H1 (cell line): ENCODE results near the gene RAD51D. TPM values are rescaled to one million over a fixed set of nuclear protein-coding genes. Genes with fewer than 3 reads are reported as not detected.

Experiments
- CTCF ChIA-PET: fragments of 300-600 bp; sonication (Branson Sonifier 250); formaldehyde crosslinking; loops from one replicate; lab custom pipeline; 2021; ENCODE audit not compliant: partially characterized antibody; lab: Charles Lee
- POLR2A ChIA-PET: fragments of 300-600 bp; sonication (Branson Sonifier 250); formaldehyde crosslinking; loops from one replicate; lab custom pipeline; 2021; ENCODE audit warnings: inconsistent platforms; ENCODE audit not compliant: partially characterized antibody; lab: Charles Lee
- DNase-seq, 2 experiments: peaks; one replicate each; pipeline versions ENCODE4 v3.0.0 to v3.0.0-alpha.2; 2010 to 2022; ENCODE audit warnings: low spot score in 2 of 2, low read depth in 1 of 2, mixed read lengths in 1 of 2
- FAIRE-seq: peaks from 2 replicates; lab custom pipeline; 2011; peaks lifted over from hg19 to GRCh38; lab: Jason Lieb, UNC
- H2AFZ ChIP-seq: 2 replicates; pipeline ENCODE4 v1.8.1; 2012; ENCODE audit warnings: low read length, inconsistent platforms
- H2AK5ac ChIP-seq: 2 replicates; pipeline ENCODE4 v1.6.1; 2013; ENCODE audit warnings: low read depth, low read length
- H2BK120ac ChIP-seq: replicated peaks from 2 replicates; pipeline ENCODE3; 2013; ENCODE audit warnings: low read depth, low read length, inconsistent platforms
- H2BK12ac ChIP-seq: 2 replicates; pipeline ENCODE4 v1.6.1; 2013; ENCODE audit warnings: low read depth, low read length
- H2BK15ac ChIP-seq: 2 replicates; pipeline ENCODE4 v1.6.1; 2013; ENCODE audit warnings: low read length
- H2BK20ac ChIP-seq: 2 replicates; pipeline ENCODE4 v1.6.1; 2013; ENCODE audit warnings: low read length
- H2BK5ac ChIP-seq: 2 replicates; pipeline ENCODE4 v1.6.1; 2013; ENCODE audit warnings: low read depth, low read length
- H3K14ac ChIP-seq: 2 replicates; pipeline ENCODE4 v1.6.1; 2013; ENCODE audit warnings: inconsistent platforms; ENCODE audit not compliant: insufficient read length
- H3K18ac ChIP-seq: 2 replicates; pipeline ENCODE4 v1.6.1; 2013; ENCODE audit warnings: low read length; ENCODE audit errors: extremely low read depth
- H3K23ac ChIP-seq: 2 replicates; pipeline ENCODE4 v1.6.1; 2013; ENCODE audit warnings: inconsistent platforms; ENCODE audit not compliant: insufficient read length
- H3K23me2 ChIP-seq: 2 replicates; pipeline ENCODE4 v1.6.1; 2013; ENCODE audit warnings: low read depth, low read length
- H3K27ac ChIP-seq: 2 replicates; pipeline ENCODE4 v1.6.1; 2011; ENCODE audit warnings: low read depth, low read length, inconsistent platforms
- H3K27me3 ChIP-seq, 4 experiments: replicated peaks in 1 of 4; 1 replicate in 1 of 4; 2 replicates in 3 of 4; pipeline versions ENCODE4 v1.6.1 to v1.8.1; 2011 to 2013; ENCODE audit warnings: low read length in 3 of 4, mild to moderate bottlenecking in 3 of 4, inconsistent platforms in 2 of 4, mixed read lengths in 2 of 4, moderate library complexity in 1 of 4; ENCODE audit not compliant: control insufficient read depth in 3 of 4, insufficient read depth in 3 of 4; ENCODE audit errors: extremely low read depth in 1 of 4
- H3K36me3 ChIP-seq, 4 experiments: 2 replicates each; pipeline versions ENCODE4 v1.6.1 to v1.8.1; 2011 to 2013; ENCODE audit warnings: mild to moderate bottlenecking in 4 of 4, low read length in 3 of 4, moderate library complexity in 2 of 4, control low read depth in 1 of 4, inconsistent platforms in 1 of 4; ENCODE audit not compliant: insufficient read depth in 4 of 4, control insufficient read depth in 2 of 4
- H3K4ac ChIP-seq: replicated peaks from 2 replicates; pipeline ENCODE3; 2013; ENCODE audit warnings: low read length, low read depth, mixed read lengths, inconsistent platforms; ENCODE audit not compliant: insufficient read length
- H3K4me1 ChIP-seq, 4 experiments: replicated peaks in 1 of 4; 1 replicate in 1 of 4; 2 replicates in 3 of 4; pipeline versions ENCODE4 v1.6.1 to v1.8.1; 2011 to 2013; ENCODE audit warnings: low read length in 3 of 4, inconsistent platforms in 2 of 4, mixed read lengths in 1 of 4; ENCODE audit not compliant: insufficient read depth in 4 of 4, control insufficient read depth in 3 of 4
- H3K4me2 ChIP-seq, 2 experiments: 2 replicates each; pipeline versions ENCODE4 v1.6.1 to v1.8.1; 2011 to 2013; ENCODE audit warnings: low read depth in 2 of 2, low read length in 2 of 2, control low read depth in 1 of 2, inconsistent platforms in 1 of 2, mild to moderate bottlenecking in 1 of 2; ENCODE audit not compliant: insufficient read depth in 1 of 2
- H3K4me3 ChIP-seq, 4 experiments: fragments of 200-600, 300-600 bp in 1 of 4; sonication (generic), shearing (Covaris generic), sonication (Bioruptor Twin) in 1 of 4; 2 replicates each; pipeline versions ENCODE4 v1.5.1 to v1.8.1; 2011 to 2016; ENCODE audit warnings: low read length in 4 of 4, low read depth in 3 of 4, control low read depth in 2 of 4, inconsistent platforms in 2 of 4, mild to moderate bottlenecking in 2 of 4, mixed read lengths in 1 of 4, moderate library complexity in 1 of 4; ENCODE audit not compliant: insufficient read depth in 2 of 4; ENCODE audit errors: extremely low read depth in 1 of 4
- H3K56ac ChIP-seq: replicated peaks from 2 replicates; pipeline ENCODE3; 2013; ENCODE audit warnings: low read depth, mild to moderate bottlenecking, mixed read lengths, low read length, inconsistent platforms; ENCODE audit not compliant: insufficient read length
- H3K79me1 ChIP-seq: 2 replicates; pipeline ENCODE4 v1.6.1; 2013; ENCODE audit warnings: low read depth, low read length, control low read depth
- H3K79me2 ChIP-seq, 2 experiments: 2 replicates each; pipeline versions ENCODE4 v1.6.1 to v1.8.1; 2012 to 2013; ENCODE audit warnings: low read length in 2 of 2, mild to moderate bottlenecking in 2 of 2, inconsistent platforms in 1 of 2; ENCODE audit not compliant: insufficient read depth in 2 of 2, control insufficient read depth in 1 of 2
- H3K9ac ChIP-seq, 4 experiments: replicated peaks in 1 of 4; 1 replicate in 1 of 4; 2 replicates in 3 of 4; pipeline versions ENCODE4 v1.6.1 to v1.8.1; 2011 to 2013; ENCODE audit warnings: low read depth in 3 of 4, low read length in 3 of 4, control low read depth in 2 of 4, mild to moderate bottlenecking in 2 of 4, moderate library complexity in 2 of 4, inconsistent platforms in 1 of 4; ENCODE audit errors: extremely low read depth in 1 of 4
- H3K9me3 ChIP-seq, 2 experiments: 2 replicates each; pipeline versions ENCODE4 v1.6.1 to v1.8.1; 2012 to 2013; ENCODE audit warnings: mild to moderate bottlenecking in 2 of 2, moderate library complexity in 2 of 2, control low read depth in 1 of 2, inconsistent platforms in 1 of 2, low read depth in 1 of 2, low read length in 1 of 2, mixed read lengths in 1 of 2; ENCODE audit not compliant: insufficient read depth in 2 of 2
- H4K20me1 ChIP-seq, 2 experiments: replicated peaks in 1 of 2; 2 replicates each; pipeline versions ENCODE3 to v1.8.1; 2011 to 2013; ENCODE audit warnings: inconsistent platforms in 2 of 2, low read length in 2 of 2, mild to moderate bottlenecking in 1 of 2; ENCODE audit not compliant: insufficient read depth in 2 of 2, control insufficient read depth in 1 of 2
- H4K5ac ChIP-seq: 2 replicates; pipeline ENCODE4 v1.6.1; 2013; ENCODE audit warnings: low read length, low read depth, mixed read lengths, inconsistent platforms; ENCODE audit not compliant: insufficient read length
- H4K8ac ChIP-seq: 2 replicates; pipeline ENCODE4 v1.8.0; 2013; ENCODE audit warnings: mild to moderate bottlenecking, moderate library complexity, low read length, inconsistent platforms; ENCODE audit not compliant: insufficient read depth; ENCODE audit errors: extremely low read depth
- H4K91ac ChIP-seq: replicated peaks from 2 replicates; pipeline ENCODE3; 2013; ENCODE audit warnings: low read length, mixed read lengths, inconsistent platforms; ENCODE audit not compliant: insufficient read length
- CBX5 ChIP-seq: fragments of 300-800, 300-1000 bp; sonication (generic); IDR thresholded peaks from 2 replicates; pipeline ENCODE4 v1.7.1; 2016; ENCODE audit warnings: antibody characterized with exemption, low read length, low read depth
- NANOG ChIP-seq: IDR thresholded peaks from 2 replicates; pipeline ENCODE4 v1.6.1; 2011; ENCODE audit warnings: low read length, low read depth, mild to moderate bottlenecking, inconsistent platforms; ENCODE audit not compliant: insufficient read depth, poor library complexity, severe bottlenecking
- TEAD4 ChIP-seq: IDR thresholded peaks from 2 replicates; pipeline ENCODE4 v1.6.1; 2012; ENCODE audit warnings: low read depth, low read length, inconsistent platforms, mixed read lengths
- WGBS, 2 experiments: shearing (Covaris generic) in 1 of 2; methylation state at CpG; one replicate each; pipeline versions ENCODE4 v1.1.6 to v1.1.7; 2013 to 2015; ENCODE audit warnings: low lambda C conversion rate in 2 of 2, mixed read lengths in 2 of 2, inconsistent platforms in 1 of 2, low coverage in 1 of 2, missing lambda C conversion rate in 1 of 2; ENCODE audit not compliant: insufficient replicate concordance in 2 of 2, insufficient coverage in 1 of 2, insufficient read length in 1 of 2; ENCODE audit errors: extremely low coverage in 1 of 2, missing lambda C conversion rate in 1 of 2; 5-methylcytosine and 5-hydroxymethylcytosine counted together
- polyA plus RNA-seq, 7 experiments: library from polyadenylated mRNA; depleted of rRNA in 3 of 7; stranded (reverse) in 5 of 7; unstranded in 2 of 7; fragments of >200 nt in 5 of 7; fragments of 200-250 nt in 2 of 7; gene quantifications; 1 replicate in 5 of 7; 2 replicates in 1 of 7; 4 replicates in 1 of 7; pipeline versions ENCODE4 v1.2.1 to v1.2.3, GENCODE V29; 2011 to 2013; ENCODE audit warnings: missing spikeins in 2 of 7, mixed read lengths in 2 of 7
- total RNA-seq: library from RNA; stranded (reverse); fragmentation: NEBNext Ultra II Directional; extraction: Animal tissue kit (Norgen Biotek cat#: 25700); gene quantifications from 2 replicates; pipeline ENCODE4 v1.2.1, GENCODE V29; 2021

Gene RAD51D
- total and polyA plus RNA-seq, 2 of the 8 experiments (the other 6 are each of a cell fraction or from before 2014, with no cell fraction given): 10.2 to 12.9 TPM

GRCh38 chr17:35149941-35150340, 30.3 kb upstream of the RAD51D start:
- TF ChIP-seq TEAD4 (no peak), NANOG (no peak), CBX5 (no peak)
- Histone ChIP-seq H3K79me1 (no peaks in the 10 kb centered on the region; the same call in 1 of the 2 replicates), H4K20me1 (no peaks in the 10 kb centered on the region), H3K4me2 (no peak overlapping the region), H3K27ac (no peak overlapping the region), H2BK12ac (no peak overlapping the region), H3K36me3 (no peaks in the 10 kb centered on the region), H3K27me3 (no peaks in the 10 kb centered on the region), H2BK5ac (no peak overlapping the region), H3K4me3 (no peak overlapping the region), H2BK120ac (no peak overlapping the region), H3K4me1 (peaks cover 0 to 3% (median 1%) of the 10 kb centered on the region in 4 experiments; a peak in 2 of 7 replicates), H3K9ac (no peak overlapping the region), H3K56ac (no peak overlapping the region), H3K79me2 (no peaks in the 10 kb centered on the region), H3K23ac (no peak overlapping the region), H3K14ac (no peak overlapping the region), H4K8ac (no peak overlapping the region), H3K9me3 (no peaks in the 10 kb centered on the region), H2BK20ac (no peak overlapping the region), H4K5ac (no peak overlapping the region), H2AFZ (no peak overlapping the region), H4K91ac (no peak overlapping the region), H2AK5ac (no peak overlapping the region), H3K4ac (no peak overlapping the region), H3K23me2 (no peaks in the 10 kb centered on the region), H2BK15ac (no peak overlapping the region), H3K18ac (no peak overlapping the region)
- POLR2A ChIA-PET: interaction anchor here (1.0 to 2.6 kb wide), 3 partner anchors 13 to 24 kb away, joined by 3 to 10 read pairs (median 4); no protein-coding TSS in a partner anchor
- WGBS, 2 experiments: 96% methylated on average over 11 of the region's 11 CpGs; no CpG with 5 or more reads in 1 of the 2 experiments
- DNase-seq: no peak
- FAIRE-seq: no peak
- CTCF ChIA-PET: interaction anchor here (0.6 to 2.6 kb wide), 4 partner anchors 34 to 703 kb away, joined by 3 to 9 read pairs (median 3); no protein-coding TSS in a partner anchor
